Activated T-cell treated with anti-CD3 and anti-CD28 coated beads for 24 hours (primary cell): ENCODE measurements around the gene NRXN2.

Experiments
- DNase-seq: peaks from one replicate; pipeline ENCODE4 v3.0.0-alpha.2; 2020; ENCODE audit warnings: low read depth

NRXN2 gene

DNA sequence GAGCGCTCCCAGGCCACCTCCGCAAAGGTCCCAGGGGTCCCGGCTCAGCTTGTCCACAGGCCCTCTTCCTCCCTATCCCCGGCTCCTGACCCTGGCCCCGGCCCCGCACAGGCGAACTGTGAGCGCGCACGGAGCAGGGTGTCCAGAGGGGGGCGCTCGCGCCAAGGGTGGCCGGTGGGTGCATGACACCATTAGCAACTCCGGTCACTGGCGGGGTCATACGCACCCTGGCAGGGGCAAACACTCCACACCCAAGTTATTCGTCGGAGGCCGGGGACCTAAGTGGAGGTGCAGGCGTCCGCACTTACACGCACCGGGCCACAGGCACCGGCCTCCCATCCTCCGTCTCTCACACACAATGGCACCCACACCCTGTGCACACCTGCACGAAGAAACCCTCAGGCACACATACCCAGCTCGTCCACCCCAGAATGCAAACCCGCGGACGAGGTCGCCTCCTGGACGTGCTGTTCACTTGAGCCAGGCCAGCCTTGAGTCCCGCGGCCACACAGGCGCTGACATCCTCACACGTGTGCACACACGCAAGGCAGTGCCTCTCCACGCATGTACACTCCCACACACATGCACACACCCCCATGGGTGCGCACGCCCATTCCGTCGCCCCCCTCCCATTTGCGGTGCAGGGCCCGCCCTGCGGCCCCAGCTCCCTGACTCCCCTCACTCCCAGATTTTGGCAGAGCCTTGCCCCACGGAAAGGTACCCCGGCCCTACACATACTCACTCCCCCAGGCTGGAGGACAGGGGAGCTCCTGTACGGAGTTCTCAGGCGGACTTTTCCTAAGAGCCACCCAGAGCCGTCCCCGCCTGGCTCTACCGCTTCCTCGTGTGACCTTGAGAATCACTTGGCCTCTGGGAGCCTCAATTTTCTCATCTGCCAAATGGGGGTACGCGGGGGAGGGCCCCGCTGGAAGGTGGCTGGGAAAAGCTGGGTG is 20.9 kb upstream of the NRXN2 start, which contains the start of gene RASGRP2:
TSS of gene RASGRP2 (minus strand) at position 552 of the 953 bp plus-strand sequence. CDS start 1,276 bp downstream, outside the sequence.
- peak; percentile 61 for DNase-seq

- peak; percentile 65 for DNase-seq
These were observed 20.0 kb upstream of the NRXN2 start for GRCh38 chr11:64742889-64743590.

DNA sequence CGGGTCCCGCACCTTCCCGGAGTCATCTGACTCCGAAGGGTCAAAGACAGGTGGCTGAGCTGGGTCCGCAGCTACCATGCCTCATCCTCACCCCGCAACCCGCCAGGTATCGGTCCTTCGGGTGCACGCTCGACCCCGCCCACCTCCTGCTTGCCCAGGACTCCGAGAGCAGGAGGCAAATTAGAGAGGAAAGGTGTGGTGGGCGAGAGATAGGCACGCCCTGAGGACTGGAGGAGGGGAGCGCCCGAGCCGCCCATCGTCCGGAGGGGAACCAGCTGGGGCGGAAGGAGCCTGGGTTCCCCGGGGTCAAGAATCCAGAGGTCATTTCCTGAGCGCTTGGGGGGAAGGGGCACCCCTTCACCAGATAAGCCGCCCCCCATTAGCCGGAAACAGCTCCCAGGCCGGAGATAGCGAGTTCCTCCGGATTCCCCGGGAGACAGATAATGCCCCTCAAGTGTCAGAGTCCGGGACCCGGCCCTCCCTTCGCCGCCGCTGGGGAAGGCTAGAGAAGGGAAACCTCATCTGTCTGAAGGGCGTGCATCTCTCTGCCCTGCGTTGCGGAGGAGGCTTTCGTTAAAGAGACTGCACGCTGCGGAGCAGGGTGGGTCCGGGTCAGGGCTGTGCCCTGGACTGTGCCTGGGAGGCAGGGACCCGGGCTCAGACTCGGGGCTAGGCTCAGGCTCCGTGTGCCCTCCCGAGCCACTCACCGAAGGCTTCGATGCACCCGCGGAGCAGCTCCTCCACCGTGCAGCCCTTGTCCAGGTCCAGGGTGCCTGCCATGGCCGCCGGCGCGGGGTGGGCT is 19.3 kb upstream of the NRXN2 start:
- no peak for DNase-seq

- DNase-seq: no peak
These were observed 18.5 kb upstream of the NRXN2 start for GRCh38 chr11:64741375-64742086.

DNA sequence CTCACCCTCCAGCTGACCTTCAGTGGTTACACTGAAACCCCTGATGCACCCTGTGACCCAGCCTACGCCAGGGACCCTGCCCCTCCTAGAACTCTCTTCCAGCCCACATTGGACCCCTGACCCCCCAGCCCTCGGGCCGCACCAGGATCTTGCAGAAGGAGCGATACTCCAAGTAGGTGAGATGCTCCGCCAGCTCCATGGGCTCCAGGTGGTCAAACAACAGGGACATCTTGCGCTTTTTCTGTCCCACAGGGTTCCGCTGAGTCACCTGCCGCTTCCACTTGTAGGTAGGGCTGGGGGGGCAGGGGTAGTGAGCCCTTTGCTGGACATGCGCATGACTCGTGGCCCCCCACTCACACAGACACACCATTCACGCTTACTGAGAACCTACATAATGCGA is 16.9 kb upstream of the NRXN2 start:
- no peak for DNase-seq

DNA sequence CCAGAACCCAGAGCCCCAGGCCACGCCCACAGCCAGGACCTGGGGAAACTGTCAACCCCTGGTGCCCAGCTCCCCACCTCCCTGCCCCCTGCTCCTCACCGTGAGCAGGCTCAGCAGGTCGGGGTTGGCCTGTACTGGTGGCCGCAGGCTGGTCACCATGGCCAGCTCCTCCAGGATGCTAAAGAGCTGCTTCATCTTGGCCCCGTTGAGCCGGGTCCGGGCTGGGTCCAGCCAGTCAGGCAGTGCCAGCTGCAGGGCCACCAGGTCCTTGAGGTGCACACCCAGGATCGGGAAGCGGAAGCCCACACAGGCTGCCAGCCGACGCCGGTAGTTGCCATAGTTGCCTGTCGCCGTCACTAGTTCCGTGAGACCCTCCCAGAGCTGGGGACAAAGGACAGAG is 13.7 kb upstream of the NRXN2 start:
- DNase-seq: no peak

- DNase-seq: no peak
These were observed 12.8 kb upstream of the NRXN2 start for GRCh38 chr11:64735725-64736259.

DNA sequence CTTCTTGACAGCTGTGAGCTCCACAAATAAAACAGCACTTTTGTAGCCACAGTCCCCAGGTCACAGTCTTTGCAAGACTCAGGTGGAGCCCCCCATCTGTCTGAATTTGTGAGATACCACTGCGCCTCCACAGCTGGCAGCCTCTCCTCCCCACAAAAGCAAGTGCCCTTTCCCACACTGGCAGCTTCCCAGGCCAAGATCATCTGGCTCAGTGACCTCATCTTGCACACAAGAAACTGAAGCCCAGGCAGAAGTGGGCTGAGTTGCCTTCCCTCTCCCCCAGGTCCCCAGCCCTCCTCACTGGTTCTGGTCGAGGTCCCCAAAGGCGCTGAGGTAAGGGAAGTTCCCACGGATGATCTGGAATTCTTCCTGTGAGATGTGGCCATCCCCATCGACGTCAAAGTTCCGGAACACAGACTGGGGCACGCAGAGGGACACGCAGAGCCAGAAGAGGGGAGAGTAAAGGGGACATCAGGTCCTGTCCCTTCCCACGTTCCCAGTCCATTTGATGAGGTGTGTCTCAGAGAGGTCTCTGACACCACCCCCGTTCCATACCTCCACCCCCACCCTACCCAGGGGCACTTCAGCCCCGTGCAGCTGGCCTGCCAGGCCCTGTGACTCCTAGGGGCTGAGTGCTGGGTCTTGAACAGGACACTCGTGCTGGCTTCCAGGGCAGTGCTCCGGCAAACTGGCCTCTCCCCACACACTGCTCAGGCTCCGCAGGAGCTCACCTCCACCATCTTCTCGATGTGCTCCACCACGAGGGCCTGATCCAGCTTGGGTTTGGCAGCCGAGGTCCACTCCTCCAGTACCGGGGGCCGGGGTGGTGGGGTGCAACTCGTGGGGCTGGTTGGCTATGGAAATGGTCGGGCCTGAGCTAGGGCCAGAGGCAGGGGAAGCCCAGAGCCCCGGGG is 12.1 kb upstream of the NRXN2 start:
- DNase-seq: no peak

DNA sequence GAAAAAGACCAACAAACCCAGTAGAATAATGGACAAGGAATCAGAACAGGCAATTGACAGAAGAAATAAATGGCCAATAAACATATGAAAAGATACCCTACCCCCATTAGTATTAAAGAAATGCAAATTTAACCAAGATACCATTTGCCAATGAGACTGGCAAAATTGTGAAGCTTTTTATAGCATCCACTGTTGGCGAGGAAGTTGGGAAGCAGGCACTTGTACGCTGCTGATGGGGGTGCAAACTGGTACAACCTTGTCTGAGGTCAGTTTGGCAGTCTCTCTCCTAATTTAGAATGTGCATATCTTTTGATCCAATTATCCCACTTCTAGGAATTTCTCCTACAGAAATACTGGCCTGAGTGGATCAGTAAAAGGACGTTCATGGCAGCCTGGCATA is 8.6 kb upstream of the NRXN2 start:
- no peak for DNase-seq

DNA sequence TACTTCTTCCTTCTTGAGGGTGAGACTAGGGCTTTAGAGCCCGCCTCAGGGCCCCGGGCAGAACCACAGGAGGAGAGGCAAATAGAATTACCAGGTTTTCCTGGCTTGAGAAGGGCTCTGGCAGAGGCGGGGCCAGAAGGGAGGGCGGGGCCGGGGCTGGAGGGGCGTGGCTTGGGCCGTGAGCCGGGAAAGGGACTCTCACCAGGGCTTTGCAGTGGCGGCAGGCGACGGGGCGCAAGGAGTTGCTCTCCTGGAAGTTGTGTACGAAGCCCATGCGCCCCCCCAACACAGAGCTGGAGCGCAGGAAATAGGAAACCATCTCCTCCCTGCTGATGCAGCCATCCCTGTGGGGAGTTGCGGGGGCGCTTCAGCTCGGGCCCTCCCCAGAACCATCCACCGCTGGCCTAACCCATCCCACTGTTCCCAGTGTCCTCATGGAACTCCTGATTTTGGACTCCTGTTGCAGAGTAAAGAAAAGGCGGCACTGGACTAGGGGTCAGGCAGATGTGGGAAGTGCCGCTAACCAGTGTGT is 6.9 kb upstream of the NRXN2 start:
- no peak for DNase-seq

DNA sequence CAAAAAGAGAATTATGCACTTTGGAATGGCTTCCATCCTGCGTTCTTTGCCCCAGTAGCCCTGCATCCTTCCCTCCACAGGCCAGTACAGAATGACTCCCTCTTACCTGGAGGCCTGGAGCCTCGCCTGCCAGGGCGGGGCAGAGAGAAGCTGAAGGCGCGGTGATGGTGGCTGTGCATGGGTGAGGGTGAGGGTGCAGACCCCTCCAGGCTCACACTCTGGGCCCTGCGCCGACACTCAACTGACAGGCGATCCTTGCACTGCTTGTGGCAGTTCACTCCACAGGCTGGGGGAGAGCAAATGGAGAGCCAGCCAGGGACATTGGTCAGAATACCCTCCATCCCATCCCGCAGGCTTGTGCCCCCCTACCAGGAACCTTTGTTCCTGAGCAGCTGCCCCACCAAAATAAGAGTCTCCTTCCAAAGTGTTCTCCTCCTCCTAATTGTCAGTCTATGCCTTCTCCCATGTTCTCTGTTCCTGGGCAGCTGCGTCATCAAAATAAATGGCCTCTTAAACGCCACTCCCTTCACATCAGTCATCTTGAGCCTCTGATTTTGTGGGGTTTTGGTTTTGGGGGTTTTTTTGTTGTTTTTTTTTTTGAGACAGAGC is 5.9 kb upstream of the NRXN2 start:
- DNase-seq: no peak

GRCh38 chr11:64726867-64727530 is 4.0 kb upstream of the NRXN2 start:
- no peak for DNase-seq

DNA sequence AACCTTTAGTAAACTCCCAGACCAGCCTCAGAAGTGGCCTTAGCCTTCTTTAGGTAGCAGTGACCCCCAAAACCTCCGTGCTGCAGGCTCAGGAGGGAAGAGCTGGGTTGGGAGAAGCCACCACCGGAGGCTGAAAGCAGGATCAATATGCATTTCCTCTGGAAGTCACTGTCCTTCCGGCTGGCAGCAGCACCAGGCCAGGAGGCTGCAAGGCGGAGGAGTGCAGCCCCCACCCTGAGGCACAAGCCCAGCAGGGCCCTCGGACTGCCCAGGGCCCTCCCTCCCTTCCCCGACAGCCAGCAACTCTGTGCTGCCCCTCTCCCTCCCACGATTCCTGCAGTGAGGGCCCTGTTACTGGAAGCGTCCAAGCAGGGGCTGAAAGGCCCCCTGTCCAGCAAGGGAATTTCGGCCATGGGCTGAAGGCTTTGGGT is 3.2 kb upstream of the NRXN2 start:
- no peak for DNase-seq

DNA sequence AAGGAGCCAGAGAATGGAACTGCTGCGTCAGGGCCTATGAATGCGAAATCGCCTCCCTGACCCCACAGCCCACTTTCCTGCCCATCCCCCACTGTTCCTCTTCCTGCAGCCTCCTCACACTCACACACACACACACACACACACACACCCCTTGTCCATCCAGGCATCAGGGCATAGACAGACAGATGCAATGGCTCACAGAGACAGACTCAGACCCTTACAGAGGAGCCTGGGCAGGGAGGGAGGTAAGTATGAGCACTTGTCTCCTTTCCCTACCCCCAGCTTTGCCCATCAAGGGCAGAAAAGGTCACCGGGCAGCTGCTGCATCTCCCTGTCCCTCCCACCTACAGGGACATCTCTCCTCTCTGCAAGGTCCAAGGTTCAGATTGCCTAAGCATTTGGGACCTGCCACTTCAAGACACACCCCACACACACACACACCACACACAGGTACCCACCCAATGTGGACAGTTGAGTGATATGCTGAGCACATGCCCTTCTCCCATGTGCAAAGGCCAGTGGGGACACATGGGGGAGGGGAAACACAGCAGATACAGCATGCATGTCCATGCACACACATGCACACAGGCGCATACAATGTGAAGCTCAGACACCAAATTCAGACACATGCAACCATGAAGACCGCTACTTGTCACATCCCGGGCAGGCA is 2.0 kb upstream of the NRXN2 start:
- no peak for DNase-seq

GRCh38 chr11:64723907-64724862 is 1.2 kb upstream of the NRXN2 start:
- DNase-seq: no peak

- DNase-seq: no peak
These were observed 594 bp downstream of the NRXN2 start for GRCh38 chr11:64722141-64723065.
